GM19452 (cell line): ENCODE measurements around the gene DLGAP1.
A peak's percentile ranks its signal among the peaks of the same experiment; 100 is the strongest.
"Not testable (repeated sequence)": the region's sequence is repeated elsewhere in the genome, so short reads cannot be mapped to it uniquely, and the experiment has no call there.

ENCODE experiments used
- ATAC-seq: cut with Tn5 transposase; IDR thresholded peaks from one replicate; pipeline ENCODE4 v1.9.1; 2021; ENCODE audit not compliant: unreplicated experiment

DLGAP1 gene

DNA sequence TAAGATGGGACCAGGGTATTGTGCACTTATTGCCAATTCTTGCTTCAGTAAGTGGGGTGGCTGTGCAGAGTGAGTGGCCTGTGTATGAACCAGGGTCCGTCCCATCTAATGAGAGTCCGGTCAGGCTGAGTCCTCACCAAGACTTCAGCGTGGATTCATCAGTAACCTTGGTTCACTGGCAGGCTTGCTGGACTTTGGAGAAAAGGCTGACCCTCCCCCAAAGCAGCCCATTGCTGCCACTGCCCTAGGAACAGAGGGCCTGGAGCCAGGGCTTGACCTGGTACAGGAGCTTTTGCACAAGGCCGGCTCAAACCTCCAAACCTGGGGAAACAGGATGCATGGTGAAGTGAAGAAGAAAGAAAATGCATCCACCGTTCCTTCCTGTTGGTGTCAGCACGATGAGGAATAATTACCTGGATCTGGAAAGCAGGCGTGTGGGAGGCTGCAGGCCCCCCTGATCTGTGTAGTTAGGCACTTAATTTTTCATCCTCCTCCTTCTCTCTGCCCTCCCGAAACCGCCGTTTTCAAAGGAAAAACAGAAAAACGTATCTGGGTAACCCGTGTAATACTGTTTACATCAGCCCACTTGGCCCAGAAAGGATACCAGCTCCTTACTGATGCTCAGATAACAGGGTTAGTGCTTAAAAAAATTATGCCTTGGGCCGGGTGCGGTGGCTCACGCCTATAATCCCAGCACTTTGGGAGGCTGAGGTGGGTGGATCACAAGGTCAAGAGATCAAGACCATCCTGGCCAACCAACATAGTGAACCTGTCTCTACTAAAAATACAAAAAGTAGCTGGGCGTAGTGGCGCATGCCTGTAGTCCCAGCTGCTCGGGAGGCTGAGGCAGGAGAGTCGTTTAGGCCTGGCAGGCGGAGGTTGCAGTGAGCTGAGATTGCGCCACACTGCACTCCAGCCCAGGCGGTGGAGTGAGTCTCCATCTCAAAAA, 857.4 kb downstream of the DLGAP1 start:
- ATAC-seq = no peak

- peak; percentile 30 for ATAC-seq
Measured at GRCh38 chr18:3596637-3597384, 858.3 kb downstream of the DLGAP1 start.

DNA sequence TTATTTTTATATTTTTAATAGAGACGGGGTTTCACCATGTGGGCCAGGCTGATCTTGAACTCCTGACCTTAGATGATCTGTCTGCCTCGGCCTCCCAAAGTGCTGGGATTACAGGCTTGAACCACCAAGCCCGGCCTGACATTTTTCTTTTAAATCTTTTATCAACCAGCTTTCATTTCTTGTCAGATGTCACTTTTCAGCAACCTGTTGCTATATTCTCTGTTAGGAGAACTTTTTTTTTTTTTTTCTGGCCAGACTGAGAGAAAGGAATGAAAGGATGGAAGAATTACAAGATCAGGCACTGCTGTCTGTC, 858.8 kb downstream of the DLGAP1 start:
- no peak for ATAC-seq

DNA sequence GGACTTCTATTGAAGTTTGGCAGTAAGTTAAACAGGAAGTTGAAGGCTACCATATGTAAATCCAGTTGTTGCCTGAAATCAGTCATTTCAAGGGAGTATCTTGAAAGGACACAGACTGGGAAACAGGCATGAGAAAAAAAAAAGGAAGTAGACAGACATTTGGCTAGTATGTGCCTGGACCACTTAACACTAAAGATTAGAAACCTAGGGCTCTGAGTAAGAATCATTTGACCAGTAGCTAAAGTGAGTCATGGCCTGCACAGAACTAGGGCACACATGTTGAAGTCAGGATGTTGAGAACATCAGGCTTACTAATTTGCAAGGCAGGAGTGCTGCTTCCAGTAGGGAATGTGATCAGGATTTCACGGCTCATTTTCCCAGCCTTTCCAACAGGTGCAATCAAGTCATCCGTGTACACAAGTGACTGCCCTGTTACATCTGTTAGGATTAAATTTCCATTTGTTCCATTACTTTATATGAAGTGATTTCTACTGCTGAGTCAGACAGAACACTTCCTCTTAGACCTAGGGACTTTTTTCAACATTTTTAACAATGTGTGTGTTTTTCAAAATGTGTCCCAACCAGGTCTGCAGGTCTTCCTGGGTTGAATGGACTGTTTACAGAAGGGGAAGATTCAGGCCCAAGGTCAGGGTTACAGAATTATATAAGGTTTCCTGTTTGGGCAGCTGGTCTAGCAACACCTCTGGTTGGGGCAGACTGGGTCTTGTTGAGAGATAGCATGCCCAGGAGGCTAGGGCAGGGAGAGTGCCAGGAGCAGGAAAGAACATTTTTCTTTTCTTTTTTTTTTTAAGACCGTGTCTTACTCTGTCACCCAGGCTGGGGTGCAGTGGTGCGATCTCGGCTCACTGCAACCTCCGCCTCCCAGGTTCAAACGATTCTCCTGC, 859.5 kb downstream of the DLGAP1 start:
- peak; percentile 58 for ATAC-seq

DNA sequence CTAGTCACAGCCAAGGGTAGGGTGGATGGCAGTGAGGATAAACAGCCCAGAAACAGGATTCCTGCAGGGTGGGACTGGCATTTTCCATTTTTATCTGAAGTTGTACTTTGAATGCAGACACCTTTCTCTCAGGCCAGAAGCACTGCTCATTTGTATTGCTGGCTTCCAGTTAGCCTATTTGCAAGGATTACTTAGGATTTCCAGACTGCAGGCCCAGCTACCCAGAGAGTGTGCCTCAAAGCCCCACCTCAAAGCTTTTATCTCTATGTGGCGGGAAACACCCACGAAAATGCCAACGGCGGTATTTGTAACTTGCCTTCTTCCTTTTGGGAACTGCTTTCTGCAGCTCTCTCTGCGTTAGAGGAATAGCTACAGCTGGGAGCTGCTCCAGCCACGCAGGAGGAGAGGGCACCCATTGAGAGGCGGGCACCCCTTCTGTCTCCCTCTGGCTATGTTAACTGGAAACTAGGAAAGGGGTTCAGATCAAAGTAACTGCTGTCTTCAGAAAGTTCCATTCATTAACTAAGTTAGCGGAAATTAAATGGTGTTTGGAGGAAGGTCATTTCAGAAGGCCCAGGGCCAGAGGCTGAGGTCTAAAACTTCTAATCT, 860.2 kb downstream of the DLGAP1 start:
- peak; percentile 2 for ATAC-seq

- peak; percentile 55 for ATAC-seq
Measured at GRCh38 chr18:3593904-3594759, 861.0 kb downstream of the DLGAP1 start.

DNA sequence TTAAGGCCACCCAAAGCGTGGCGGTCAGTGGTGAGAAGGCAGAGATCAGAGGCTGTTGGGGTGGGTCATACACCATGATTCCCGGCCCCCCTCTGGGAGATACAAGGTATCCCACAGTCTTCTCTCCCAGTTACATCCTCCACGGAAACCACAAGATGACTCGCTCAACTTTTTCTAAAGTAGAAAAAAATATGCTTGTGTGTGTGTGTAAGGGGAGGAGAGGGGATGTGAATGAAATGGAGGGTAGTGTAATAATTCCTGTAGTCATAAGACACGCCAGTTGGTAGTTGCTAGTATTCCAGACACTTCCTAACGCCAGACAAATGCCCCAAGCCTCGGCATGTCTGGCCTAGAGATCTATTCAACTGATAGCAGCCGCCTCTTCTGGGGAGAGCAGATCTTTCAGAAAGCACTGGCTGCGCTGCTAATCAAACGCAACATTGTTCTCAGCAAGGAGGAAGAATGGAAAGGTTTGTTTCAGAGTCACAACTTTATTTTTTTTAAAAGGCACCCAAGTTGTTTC, 861.7 kb downstream of the DLGAP1 start:
- ATAC-seq = no peak

- no peak for ATAC-seq
Measured at GRCh38 chr18:3592864-3593263, 862.2 kb downstream of the DLGAP1 start.

DNA sequence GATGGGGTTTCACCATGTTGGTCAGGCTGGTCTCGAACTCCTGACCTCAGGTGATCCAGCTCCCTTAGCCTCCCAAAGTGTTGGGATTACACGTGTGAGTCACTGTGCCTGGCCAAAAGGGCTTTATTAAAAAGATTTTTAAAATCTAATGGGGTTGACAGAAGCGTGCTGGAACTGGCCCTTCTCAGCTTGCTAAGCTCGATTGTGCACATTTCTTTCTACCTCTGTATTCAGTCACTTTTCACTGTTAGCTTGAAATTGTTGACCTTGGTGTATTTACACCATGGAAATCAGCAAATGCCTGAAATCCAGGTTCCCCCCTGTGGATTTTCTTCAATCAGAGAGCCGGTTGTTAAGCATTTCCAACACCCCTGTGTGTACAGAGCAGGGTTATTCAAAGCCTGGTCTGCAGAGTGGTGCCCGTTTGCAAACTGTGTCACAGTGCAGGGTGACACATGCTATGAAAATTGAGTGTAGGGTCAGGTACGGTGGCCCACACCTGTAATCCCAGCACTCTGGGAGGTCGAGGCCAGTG, 864.9 kb downstream of the DLGAP1 start:
- ATAC-seq = no peak

DNA sequence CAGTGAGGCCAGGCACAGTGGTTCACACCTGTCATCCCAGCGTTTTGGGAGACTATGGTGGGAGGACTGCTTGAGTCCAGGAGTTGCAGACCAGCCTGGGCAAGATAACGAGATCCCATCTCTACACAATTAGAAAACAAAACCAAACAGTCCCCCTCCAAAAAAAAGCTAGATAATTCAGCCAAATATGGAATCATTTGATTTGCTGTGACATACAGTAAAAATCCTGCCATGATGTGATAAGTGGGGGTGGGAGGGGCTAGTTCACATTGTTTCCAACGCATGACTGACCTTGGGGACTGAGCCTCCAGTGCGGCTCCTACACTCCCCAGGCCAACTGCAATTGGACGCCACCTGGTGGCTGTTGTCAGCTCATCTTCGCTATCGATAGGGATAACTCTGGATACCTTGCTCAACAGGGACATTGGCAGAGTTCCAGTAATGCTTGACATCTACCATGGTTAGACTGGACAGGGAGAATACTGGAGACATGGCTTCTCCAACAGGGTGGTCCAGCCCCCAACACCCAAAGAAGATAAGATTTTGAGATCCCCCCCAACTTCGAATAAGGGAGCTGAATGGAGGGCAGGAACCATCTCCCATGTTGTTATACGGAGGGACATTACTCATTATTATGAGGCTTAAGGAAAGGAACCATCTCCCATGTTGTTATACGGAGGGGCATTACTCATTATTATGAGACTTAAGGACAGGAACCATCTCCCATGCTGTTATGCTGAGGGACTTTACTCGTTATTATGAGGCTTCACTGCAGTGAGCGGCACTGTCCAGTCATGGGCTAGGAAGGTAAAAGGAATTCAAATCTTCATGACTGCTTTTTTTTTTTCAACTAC, 869.2 kb downstream of the DLGAP1 start:
- no peak for ATAC-seq

DNA sequence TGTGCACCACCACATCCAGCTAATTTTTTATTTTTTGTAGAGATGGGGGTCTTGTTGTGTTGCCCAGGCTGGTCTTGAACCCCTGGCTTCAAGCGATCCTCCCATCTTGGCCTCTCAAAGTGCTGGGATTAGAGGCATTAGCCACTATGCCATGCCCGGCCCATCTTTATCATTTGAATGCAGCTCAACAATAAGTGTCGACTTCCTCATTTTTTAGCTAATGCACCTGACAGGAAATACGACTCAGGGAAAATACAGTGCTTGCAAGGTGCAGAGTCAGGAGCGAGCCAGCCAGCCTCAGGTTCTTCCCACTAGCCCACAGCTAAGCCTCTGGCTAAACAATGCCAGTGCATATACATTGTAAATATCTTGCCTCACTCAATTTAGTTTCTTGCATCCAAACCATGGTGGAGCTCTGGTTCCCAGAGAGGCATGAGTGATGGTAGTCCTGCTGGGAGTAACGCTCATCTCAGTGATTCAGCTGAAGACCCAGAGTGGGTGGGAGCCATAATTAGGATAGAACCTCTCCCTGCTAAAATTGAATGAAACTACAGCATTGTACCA, 870.1 kb downstream of the DLGAP1 start:
- no peak for ATAC-seq

- ATAC-seq = no peak
Measured at GRCh38 chr18:3584266-3584861, 870.7 kb downstream of the DLGAP1 start.

- ATAC-seq = no peak
Measured at GRCh38 chr18:3583873-3584247, 871.2 kb downstream of the DLGAP1 start.

- ATAC-seq = not testable (repeated sequence)
Measured at GRCh38 chr18:3583106-3583872, 871.8 kb downstream of the DLGAP1 start.

DNA sequence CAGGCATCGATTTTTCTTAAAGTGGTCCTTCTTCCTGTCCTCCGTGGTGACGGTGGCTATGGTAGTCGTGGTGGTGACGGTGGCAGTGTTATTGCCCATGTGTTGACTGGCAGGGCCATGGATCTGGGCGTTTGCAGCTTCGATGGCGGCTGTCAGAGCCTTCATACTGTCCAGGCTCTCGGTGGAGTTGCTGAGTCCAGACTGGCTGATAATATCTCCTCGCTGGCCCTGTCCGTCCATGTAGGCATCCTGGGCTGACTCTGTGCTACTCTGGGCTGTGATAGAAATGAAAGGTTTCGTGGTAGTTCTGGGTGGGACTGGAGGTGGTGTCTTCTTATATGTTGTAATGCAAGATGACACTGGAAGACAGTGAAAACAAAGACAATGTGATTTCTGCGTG, 873.2 kb downstream of the DLGAP1 start:
- no peak for ATAC-seq

- ATAC-seq = not testable (repeated sequence)
Measured at GRCh38 chr18:3580523-3581025, 874.5 kb downstream of the DLGAP1 start.

DNA sequence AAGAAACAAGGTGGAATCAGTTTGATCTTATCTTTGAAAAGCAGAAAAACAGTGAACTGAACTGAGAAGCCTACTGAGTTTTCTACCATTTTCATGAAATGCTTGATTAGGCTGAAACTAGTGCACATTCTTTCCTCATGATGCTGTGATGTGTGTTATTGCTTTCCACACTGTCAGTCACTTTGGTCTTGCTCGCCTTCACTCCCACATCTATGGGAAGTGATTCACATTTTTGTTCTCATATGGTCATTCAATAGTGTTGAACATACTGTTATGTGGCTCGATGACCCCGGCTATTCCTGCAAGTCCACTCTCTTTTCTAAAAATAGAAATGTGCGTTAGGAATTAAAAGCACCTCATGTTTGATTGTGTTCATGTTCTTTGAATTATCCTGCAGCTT, 875.4 kb downstream of the DLGAP1 start:
- no peak for ATAC-seq
